GM10847 (cell line): ENCODE measurements around the gene KCNS1.

ENCODE experiments used
- POLR2A ChIP-seq: IDR thresholded peaks from 2 replicates; pipeline ENCODE4 v1.6.1; 2011; ENCODE audit not compliant: insufficient read length; ENCODE audit errors: extremely low read depth

The KCNS1 gene

DNA sequence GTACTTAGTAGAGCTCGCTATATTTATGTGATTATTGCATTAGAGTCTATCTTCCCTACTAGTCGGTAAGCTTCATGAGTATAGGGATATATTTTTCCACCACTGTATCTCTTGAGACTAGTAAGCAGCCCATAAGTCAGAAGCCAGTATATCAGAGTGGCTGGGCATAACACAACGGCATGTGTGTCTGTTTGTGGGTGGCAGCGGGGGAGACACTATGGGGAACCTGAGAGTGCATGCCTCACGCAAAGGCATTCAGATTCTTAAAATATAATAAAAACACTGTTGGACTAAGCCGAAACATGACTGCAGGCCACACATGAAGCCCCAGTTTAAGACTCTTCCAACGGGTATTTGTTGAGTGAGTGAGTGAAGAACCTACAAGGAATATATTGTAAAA, 8.0 kb downstream of the KCNS1 start:
- no peak for TF ChIP-seq POLR2A

DNA sequence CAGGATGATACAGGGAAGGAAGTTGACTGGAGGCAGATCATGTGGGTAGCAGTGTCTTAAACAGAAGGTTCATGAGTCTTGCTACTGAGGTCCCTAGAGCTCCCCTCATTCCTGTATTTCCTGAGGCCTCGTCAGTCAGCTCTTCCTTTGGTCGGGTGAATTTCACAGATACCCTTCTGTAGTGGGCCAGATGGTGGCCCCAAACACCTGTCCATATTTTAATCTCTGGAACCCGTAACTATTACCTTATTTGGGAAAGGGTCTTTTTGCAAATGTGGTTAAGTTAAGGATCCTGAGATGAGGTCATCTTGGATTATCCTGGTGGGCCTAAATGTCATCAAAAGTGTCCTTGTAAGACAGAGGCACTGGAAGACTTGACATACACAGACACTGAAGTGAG, 9.6 kb downstream of the KCNS1 start:
- no peak for TF ChIP-seq POLR2A

DNA sequence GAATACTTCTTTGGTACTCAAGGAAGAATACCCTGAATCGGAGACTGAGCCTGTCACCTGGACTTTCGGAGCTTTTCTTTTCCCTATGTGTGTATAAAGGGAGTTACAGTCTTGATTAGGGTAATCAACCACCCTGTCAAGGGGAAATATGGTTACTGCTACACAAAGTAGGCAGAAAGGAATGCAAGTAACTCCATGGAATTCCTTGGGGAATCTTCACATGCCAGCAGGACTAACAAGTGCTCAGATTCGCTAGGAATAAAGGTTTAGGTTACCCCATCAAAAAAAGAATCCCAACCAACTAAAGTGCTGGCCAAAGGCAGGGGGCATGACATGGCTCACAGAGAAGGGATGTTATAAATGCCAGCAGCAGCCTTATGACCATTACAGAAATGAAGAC, 10.4 kb downstream of the KCNS1 start:
- TF ChIP-seq POLR2A: no peak

DNA sequence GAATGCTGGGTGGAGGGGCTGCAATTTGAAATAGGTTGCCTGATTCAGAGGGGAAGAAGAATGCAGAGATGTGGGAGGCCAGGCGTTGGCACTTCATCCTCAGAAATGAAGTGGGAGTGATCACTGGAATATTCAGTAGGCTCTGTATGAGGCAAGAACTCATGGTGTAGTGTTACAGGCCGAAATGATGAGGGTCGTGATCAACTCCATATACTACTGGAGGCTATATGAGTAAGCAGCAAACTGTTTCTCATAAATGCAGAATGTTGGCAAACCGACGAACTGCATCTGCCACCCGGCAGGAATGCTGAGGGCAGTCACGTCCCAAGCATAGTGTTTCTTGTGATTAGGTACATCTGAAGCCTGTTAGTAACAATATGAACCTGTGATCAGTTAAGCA, 12.7 kb downstream of the KCNS1 start:
- no peak for TF ChIP-seq POLR2A

DNA sequence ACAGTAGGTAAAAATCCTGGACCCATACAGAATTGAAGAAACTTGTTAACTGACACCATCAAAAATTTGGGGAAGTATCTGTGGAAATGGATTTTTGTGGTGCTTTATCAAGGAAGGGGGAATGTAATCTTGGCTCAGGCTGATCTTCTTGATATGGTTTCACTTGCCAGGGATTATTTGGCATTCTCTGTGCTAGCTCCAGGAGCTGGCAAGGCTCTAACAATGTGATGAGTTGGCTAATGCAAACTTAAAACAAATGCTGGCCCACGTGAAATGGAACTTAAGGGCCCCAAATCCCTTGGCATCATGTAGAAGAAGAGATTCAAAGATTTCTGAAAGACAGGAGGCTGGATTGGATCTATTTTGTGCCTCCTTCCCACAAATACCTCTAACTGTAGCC, 13.1 kb downstream of the KCNS1 start:
- TF ChIP-seq POLR2A: no peak

DNA sequence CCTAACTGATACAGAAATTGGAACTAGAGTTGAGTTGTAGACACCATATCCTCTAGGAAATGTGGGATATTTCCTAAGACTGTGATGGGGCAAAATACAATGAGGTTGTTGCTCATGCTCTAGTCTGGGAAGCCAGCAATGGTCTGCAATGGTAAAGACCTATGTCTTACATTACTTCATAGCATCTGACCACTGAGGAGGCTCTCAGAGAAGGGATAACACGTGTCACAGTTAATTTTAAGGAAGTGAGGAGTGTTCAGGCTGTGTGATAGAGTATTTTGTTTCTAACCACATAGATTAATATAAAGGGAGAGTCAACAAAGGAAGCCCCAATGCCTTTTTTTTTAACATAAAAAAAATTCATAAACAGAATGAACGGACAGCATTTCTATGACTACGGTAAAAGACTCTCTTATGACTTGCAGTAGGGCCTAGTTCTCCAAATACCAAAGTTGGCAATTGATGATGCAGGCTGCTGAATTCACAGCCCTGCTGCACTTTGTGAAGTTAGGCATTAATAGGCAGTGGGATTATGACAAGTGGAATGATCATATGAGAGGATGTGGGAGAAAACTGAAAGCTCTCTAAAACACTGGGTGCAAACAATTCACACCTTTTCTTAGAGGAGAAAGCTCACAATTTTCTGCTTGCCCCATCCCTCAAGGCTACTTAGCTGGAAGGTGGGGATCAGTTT, 13.7 kb downstream of the KCNS1 start:
- TF ChIP-seq POLR2A: no peak

DNA sequence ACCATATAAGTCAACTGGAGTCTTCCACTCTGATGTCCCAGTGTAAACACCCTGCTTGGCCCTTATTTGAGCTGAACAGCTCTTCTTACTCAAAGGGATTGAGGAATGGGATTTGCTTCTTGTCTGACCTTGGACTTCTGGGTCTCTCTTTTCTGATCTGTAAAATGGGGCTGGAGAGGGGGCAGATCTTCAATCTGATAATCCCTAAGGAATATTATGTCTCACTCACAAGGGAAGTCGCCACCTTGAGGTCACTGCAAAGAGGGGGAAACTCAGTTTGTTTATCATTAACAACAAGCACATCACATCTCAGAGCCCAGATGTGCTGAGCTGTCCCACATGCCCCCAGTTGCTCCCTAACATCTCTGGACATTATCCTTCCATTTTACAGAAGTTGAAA, 15.1 kb downstream of the KCNS1 start:
- no peak for TF ChIP-seq POLR2A

DNA sequence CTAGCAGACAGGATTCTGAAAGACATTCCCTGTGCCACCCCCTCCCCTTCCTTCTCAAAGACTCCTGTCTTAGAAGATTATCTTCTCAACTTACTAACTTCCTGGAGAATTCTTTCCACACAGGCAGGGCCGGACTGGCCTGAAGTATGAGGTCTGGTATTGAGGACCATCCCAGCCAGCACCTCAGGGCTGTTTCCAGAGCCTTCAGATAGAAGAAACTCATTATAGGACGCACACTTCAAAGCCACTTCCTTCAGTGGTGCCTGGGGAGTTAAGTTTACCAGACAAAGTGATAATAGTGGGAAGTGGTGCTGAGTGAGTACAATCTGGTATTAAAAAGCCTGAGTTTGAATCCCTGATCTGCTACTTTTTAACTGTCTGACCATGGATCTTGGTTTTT, 15.6 kb downstream of the KCNS1 start:
- no peak for TF ChIP-seq POLR2A

DNA sequence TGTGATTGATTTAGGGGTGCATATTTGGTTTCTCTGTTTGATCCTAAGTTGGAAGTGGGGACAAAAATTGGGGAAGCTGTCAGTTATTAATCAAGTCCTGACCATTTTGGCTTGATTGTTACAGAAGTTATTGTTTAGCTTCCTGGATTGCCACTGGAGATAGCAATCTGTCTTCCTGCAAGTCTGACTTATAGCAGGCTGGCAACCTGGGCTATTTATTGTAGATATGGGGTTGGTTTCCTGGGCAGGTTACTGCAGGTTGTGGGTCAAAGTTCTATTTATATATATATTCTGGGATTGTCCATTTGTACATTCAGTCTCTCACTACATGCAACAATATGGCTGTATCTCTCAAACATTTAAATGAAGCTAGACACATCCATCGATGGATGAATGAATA, 17.8 kb downstream of the KCNS1 start:
- TF ChIP-seq POLR2A: no peak

DNA sequence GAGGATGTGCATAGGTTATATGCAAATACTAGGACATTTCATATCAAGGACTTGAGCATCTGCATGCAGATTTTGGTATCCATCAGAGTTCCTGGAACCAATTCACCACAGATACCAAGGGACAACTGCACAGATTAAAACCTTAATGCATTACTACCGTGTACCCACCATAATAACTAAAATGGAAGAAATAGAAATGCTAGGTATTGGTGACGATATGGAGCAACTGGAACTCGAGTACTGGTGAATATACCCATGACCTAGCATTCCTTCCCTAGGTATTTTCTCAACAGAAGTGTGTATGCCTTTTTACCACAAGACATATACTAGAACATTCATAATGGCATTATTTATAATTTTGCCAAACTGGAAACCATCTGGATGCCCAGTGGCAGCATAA, 18.5 kb downstream of the KCNS1 start:
- no peak for TF ChIP-seq POLR2A

DNA sequence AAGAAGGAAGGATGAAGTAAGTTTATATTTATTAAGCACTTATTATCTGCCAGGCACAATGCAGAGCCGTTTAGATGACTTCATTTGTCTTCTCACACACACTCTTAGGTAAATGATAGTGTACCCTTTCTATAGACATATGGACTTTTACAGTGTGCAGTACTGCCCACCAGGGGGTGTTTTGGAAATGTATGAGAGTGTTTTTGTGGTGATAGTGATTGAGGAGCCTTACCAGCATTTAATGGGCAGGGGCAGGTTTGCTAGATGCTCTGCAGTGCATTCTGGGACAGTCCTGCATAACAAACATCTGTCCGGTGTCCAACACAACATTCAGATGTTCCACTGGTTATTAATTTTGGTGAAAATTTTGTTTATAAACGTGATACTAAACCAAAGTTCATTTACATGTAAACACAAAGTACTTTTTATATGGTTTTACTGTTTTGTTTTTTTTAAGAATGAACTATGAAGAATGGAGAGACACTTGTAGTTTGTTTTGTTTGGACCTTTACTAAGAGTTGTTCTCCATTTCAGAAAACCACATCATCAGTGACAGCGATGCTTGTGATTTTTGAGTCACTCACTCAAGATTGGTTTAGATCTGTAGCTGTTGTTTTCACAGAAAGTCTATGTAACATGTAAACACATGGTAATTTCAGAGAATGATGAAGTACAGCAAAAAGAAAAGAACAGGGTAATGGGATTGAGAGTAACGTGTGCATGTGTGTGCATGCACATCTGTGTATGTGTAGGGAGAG, 19.9 kb downstream of the KCNS1 start:
- TF ChIP-seq POLR2A: no peak

DNA sequence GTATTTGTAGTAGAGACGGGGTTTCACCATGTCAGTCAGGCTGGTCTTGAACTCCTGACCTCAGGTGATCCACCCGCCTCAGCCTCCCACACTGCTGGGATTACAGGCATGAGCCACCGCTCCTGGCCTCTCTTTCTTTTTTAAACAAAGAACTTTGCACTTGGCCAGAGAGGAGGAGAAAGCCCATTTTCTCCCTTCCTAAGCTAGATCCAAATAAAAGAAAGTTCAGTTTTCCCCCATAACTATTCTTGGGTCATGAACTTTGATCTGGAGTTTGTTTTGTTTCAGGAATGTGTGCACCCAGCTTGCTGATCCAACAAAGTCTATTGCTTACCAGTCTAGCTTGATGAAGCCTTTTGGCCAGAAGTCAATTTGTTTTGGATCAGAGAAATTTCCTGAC, 23.4 kb downstream of the KCNS1 start:
- no peak for TF ChIP-seq POLR2A

DNA sequence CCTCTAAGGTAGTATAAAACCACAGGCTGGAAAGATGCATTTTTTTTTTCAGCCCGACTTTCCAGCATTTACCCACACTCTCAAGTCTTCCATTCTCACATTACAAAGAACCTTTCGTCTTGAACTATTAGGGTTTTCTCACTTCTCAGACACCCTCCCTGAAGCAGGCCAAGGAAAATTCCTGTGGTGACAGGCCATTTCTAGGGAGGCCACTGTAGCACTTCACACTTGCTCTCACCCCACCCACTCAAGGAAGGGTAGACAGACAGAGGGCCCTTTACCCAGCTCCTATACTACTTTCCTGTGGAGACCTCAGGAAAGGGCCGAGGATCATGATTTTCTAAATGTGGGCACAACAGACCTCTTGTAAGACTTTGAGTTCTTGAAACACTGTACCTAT, 27.7 kb downstream of the KCNS1 start:
- TF ChIP-seq POLR2A: no peak

DNA sequence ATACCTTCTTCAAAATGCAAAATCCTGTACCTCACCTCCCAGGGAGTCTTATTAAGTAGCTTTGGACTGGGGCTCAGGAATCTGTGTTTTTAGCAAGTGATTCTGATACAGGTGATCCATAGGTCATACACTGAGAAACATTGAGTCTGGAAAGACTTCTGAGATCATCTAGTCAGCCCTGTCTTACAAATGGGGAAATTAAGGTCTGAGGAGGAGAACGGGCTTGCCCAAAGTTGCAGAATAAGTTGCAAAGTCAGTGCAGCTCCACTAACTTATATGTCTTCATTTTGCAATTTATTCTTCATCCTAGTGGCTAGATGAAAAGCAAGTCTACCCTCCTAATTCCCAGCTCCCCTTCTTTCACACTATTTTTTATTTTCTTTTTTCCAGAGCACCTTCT, 28.9 kb downstream of the KCNS1 start:
- no peak for TF ChIP-seq POLR2A

DNA sequence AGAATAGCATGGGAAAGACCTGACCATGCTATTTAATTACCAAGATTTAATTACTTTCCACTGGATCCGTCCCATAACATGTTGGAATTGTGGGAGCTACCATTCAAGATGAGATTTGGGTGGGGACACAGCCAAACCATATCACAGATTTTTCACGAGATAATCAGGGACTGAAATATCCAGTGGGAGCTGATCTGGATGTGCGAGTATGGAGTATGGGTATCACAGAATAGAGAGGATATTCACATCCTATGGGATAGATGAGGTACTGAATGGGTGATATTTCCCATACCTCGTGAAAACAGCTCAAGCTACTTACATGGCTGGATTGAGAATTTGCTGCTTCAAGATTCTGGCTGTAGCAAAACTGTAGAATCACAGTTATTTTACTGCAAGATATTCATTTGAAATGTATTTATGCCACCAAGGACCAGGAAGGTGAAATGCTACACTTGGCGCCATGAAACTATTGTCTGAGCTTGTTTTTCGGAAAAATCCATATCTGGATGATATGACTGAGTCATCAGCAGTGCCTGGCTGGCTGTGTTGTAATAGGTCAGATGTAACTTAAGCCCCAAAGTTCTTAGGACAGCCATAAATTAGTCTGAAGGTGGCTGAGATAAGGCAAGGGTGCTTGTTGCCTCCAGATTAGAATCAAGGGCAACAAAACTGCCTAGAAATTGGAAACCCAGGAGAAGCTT, 29.8 kb downstream of the KCNS1 start:
- TF ChIP-seq POLR2A: no peak

DNA sequence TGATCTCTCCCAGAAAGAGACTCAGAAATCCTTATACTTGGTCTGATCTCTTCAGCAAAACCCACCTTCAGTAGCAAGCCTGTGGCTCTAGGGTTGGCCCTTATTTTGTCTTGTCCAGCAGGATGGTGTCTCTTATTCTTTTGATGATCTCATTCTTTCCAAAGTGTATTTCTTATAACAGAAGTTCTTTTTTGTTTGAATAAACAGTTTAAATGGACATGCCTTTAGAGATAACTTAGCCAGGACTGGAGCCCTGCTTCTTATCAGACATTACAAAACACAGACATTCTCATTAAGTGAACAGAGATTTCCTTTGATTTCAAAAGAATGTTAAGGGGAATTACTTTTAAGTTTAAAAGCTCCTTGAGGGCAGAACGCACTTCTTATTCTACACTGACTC, 31.7 kb downstream of the KCNS1 start:
- no peak for TF ChIP-seq POLR2A
